ENCODE measurements around the gene FAM107B.

GRCh38 chr10:14578060-14578952, 196.4 kb downstream of the FAM107B start:
- TF ChIP-seq POLR2A (IDR thresholded peaks at IDR 0.05) = no peak
- TF ChIP-seq, protein P1, sequence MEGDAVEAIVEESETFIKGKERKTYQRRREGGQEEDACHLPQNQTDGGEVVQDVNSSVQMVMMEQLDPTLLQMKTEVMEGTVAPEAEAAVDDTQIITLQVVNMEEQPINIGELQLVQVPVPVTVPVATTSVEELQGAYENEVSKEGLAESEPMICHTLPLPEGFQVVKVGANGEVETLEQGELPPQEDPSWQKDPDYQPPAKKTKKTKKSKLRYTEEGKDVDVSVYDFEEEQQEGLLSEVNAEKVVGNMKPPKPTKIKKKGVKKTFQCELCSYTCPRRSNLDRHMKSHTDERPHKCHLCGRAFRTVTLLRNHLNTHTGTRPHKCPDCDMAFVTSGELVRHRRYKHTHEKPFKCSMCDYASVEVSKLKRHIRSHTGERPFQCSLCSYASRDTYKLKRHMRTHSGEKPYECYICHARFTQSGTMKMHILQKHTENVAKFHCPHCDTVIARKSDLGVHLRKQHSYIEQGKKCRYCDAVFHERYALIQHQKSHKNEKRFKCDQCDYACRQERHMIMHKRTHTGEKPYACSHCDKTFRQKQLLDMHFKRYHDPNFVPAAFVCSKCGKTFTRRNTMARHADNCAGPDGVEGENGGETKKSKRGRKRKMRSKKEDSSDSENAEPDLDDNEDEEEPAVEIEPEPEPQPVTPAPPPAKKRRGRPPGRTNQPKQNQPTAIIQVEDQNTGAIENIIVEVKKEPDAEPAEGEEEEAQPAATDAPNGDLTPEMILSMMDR (IDR thresholded peaks at IDR 0.05) = no peak

Data from breast epithelium (tissue), 3 donors.